Transverse colon (tissue), 4 donors: Measurements from ENCODE around the gene HEBP1. TPM values are rescaled to one million over a fixed set of nuclear protein-coding genes. Genes with fewer than 3 reads are reported as not detected.

ENCODE experiments used
- DNase-seq: peaks from one replicate; pipeline ENCODE4 v3.0.0-alpha.2; 2019
- H3K27ac ChIP-seq, 4 donors: fragments of 200-600 bp; sonication (generic); 2 replicates each; pipeline ENCODE4 v1.5.1; 2016 to 2018; ENCODE audit warnings: inconsistent platforms in 4 of 4
- H3K27me3 ChIP-seq: fragments of 200-600 bp; sonication (generic); 2 replicates; pipeline ENCODE4 v1.5.1; 2017; ENCODE audit warnings: inconsistent platforms
- H3K36me3 ChIP-seq, 4 donors: fragments of 200-600 bp; sonication (generic); 2 replicates each; pipeline ENCODE4 v1.5.1; 2017 to 2019; ENCODE audit warnings: inconsistent platforms in 4 of 4
- H3K4me1 ChIP-seq, 4 donors: fragments of 200-600 bp; sonication (generic); 2 replicates each; pipeline ENCODE4 v1.5.1; 2017 to 2020; ENCODE audit warnings: inconsistent platforms in 4 of 4
- H3K4me3 ChIP-seq, 4 donors: fragments of 200-600 bp; sonication (generic); 1 replicate in 1 of 4; 2 replicates in 3 of 4; pipeline versions ENCODE4 v1.5.1 to v1.6.1; 2017 to 2019; ENCODE audit warnings: inconsistent platforms in 4 of 4
- H3K9me3 ChIP-seq, 2 donors: fragments of 200-600 bp; sonication (generic); 2 replicates each; pipeline ENCODE4 v1.5.1; 2017 to 2019; ENCODE audit warnings: inconsistent platforms in 2 of 2
- CTCF ChIP-seq, 5 experiments: fragments of 200-600 bp in 3 of 5; fragments of 450-650 bp in 2 of 5; sonication (generic) in 3 of 5; IDR thresholded peaks; 1 replicate in 2 of 5; 2 replicates in 3 of 5; pipeline ENCODE4 v1.5.1; 2016 to 2017; ENCODE audit warnings: antibody characterized with exemption in 5 of 5, inconsistent platforms in 3 of 5, mild to moderate bottlenecking in 2 of 5, moderate library complexity in 1 of 5
- EP300 ChIP-seq: sonication (generic); formaldehyde crosslinking; IDR thresholded peaks from one replicate; pipeline ENCODE4 v1.6.1; 2017; ENCODE audit warnings: antibody characterized with exemption, low read depth
- POLR2A ChIP-seq: fragments of 450-650 bp; IDR thresholded peaks from one replicate; pipeline ENCODE4 v1.6.1; 2016; ENCODE audit warnings: antibody characterized with exemption, mild to moderate bottlenecking, moderate library complexity
- POLR2AphosphoS5 ChIP-seq, 3 donors: sonication (generic); formaldehyde crosslinking; IDR thresholded peaks; one replicate each; pipeline ENCODE4 v1.6.1; 2016; ENCODE audit warnings: antibody characterized with exemption in 3 of 3
- whole genome bisulfite sequencing, 2 donors: methylation state at CpG; one replicate each; pipeline ENCODE4 v1.1.5; 2018; ENCODE audit warnings: low coverage in 1 of 2; 5-methylcytosine and 5-hydroxymethylcytosine counted together
- in situ Hi-C, 4 donors: fragments of 200-750 bp; cut with MboI; loops; one replicate each; pipeline versions ENCODE4 v1.15.0 to v1.15.1; 2017; ENCODE audit warnings: low sequenced_read_pairs in 3 of 4, low pct_ligation_motif_present in 1 of 4, low pct_unique_long_range_greater_than_20kb in 1 of 4
- intact Hi-C: fragments of 100-400 bp; cut with DNase I; formaldehyde crosslinking; loops from one replicate; pipeline ENCODE4 v1.15.1; 2023; ENCODE audit warnings: low total_unique reads
- total RNA-seq, 4 donors: library from RNA; depleted of rRNA; stranded (reverse); fragments of >200 nt; gene quantifications; one replicate each; pipeline ENCODE4 v1.1.0, GENCODE V29; 2016

HEBP1 gene
- total RNA-seq, 4 donors from 2014 or later: 10.3 to 74.4 (median 37.4) TPM

GRCh38 chr12:12997734-12998133 is 2.3 kb downstream of the HEBP1 start:
- intact Hi-C loops: no loop called here
- no peak for TF ChIP-seq EP300
- TF ChIP-seq POLR2AphosphoS5 (IDR thresholded peaks at IDR 0.05): no peak
- TF ChIP-seq CTCF (IDR thresholded peaks at IDR 0.05): no peak
- no peak for TF ChIP-seq POLR2A
- H3K4me3 ChIP-seq: no peak overlapping the region
- no peaks in the 10 kb centered on the region for H3K9me3 ChIP-seq
- no peaks in the 10 kb centered on the region for H3K27me3 ChIP-seq
- peaks cover 0 to 36% (median 21%) of the 10 kb centered on the region in 4 donors for H3K4me1 ChIP-seq
- WGBS, 2 donors: 88% methylated on average over 2 of the region's 2 CpGs; no CpG with 5 or more reads in 1 of the 2 donors
- DNase-seq: no peak
- in situ Hi-C loops: loop anchor here in 1 of 4 donors (25.0 kb wide), 1 partner anchor 160 kb away; no protein-coding TSS in a partner anchor
- H3K36me3 ChIP-seq: no peaks in the 10 kb centered on the region
- H3K27ac ChIP-seq: no peak overlapping the region

- Histone ChIP-seq H3K27ac (no peak overlapping the region), H3K4me3 (no peak overlapping the region), H3K9me3 (no peaks in the 10 kb centered on the region), H3K36me3 (no peaks in the 10 kb centered on the region), H3K4me1 (peaks cover 0 to 39% (median 25%) of the 10 kb centered on the region in 4 donors), H3K27me3 (no peaks in the 10 kb centered on the region)
- intact Hi-C loops: no loop called here
- no peak for DNase-seq
- 65 to 70% methylated on average over 3 of the region's 3 CpGs for WGBS, 2 donors
- TF ChIP-seq POLR2A (no peak), CTCF (IDR thresholded peaks at IDR 0.05) (no peak), POLR2AphosphoS5 (IDR thresholded peaks at IDR 0.05) (no peak), EP300 (no peak)
- in situ Hi-C loops: loop anchor here in 1 of 4 donors (25.0 kb wide), 1 partner anchor 160 kb away; no protein-coding TSS in a partner anchor
Measured at GRCh38 chr12:12997156-12997555, 2.9 kb downstream of the HEBP1 start.

GRCh38 chr12:12996209-12996608 is 3.9 kb downstream of the HEBP1 start:
- Histone ChIP-seq H3K36me3 (no peaks in the 10 kb centered on the region), H3K4me1 (peaks cover 5 to 42% (median 27%) of the 10 kb centered on the region in 4 donors), H3K9me3 (no peaks in the 10 kb centered on the region), H3K27ac (no peak overlapping the region), H3K4me3 (no peak overlapping the region), H3K27me3 (no peaks in the 10 kb centered on the region)
- 79 to 87% methylated on average over 2 to 3 of the region's 3 CpGs for WGBS, 2 donors
- intact Hi-C loops (no loop called here), in situ Hi-C loops (loop anchor here in 1 of 4 donors (25.0 kb wide), 1 partner anchor 159 kb away; no protein-coding TSS in a partner anchor)
- DNase-seq: no peak
- TF ChIP-seq POLR2AphosphoS5 (IDR thresholded peaks at IDR 0.05) (no peak), CTCF (IDR thresholded peaks at IDR 0.05) (no peak), EP300 (no peak), POLR2A (no peak)

- no peaks in the 10 kb centered on the region for H3K36me3 ChIP-seq
- no peak overlapping the region for H3K4me3 ChIP-seq
- in situ Hi-C loops (loop anchor here in 1 of 4 donors (25.0 kb wide), 1 partner anchor 158 kb away; no protein-coding TSS in a partner anchor), intact Hi-C loops (no loop called here)
- TF ChIP-seq CTCF (IDR thresholded peaks at IDR 0.05) (no peak), EP300 (no peak), POLR2A (no peak), POLR2AphosphoS5 (IDR thresholded peaks at IDR 0.05) (no peak)
- no peak overlapping the region for H3K27ac ChIP-seq
- DNase-seq: no peak
- 96 to 97% methylated on average over 3 of the region's 3 CpGs for WGBS, 2 donors
- H3K4me1 ChIP-seq: peaks cover 6 to 40% (median 28%) of the 10 kb centered on the region in 4 donors
- H3K27me3 ChIP-seq: no peaks in the 10 kb centered on the region
- no peaks in the 10 kb centered on the region for H3K9me3 ChIP-seq
Measured at GRCh38 chr12:12995088-12995487, 5.0 kb downstream of the HEBP1 start.
